HT-29 (cell line): Measurements from ENCODE around the gene S100A14. TPM values are rescaled to one million over a fixed set of nuclear protein-coding genes. Genes with fewer than 3 reads are reported as not detected.
"Not testable (repeated sequence)": the region's sequence is repeated elsewhere in the genome, so short reads cannot be mapped to it uniquely, and the experiment has no call there.

Experiments
- DNase-seq: peaks from one replicate; pipeline ENCODE4 v3.0.0-alpha.2; 2015; ENCODE audit warnings: low spot score
- total RNA-seq: library from RNA; depleted of rRNA; stranded (reverse); fragments of >200 nt; shearing (Covaris generic); gene quantifications from 2 replicates; pipeline ENCODE4 v1.2.3, GENCODE V29; 2014; rRNA removed

Gene S100A14
- 35.6 and 46.2 TPM in 2 replicates for total RNA-seq

DNA sequence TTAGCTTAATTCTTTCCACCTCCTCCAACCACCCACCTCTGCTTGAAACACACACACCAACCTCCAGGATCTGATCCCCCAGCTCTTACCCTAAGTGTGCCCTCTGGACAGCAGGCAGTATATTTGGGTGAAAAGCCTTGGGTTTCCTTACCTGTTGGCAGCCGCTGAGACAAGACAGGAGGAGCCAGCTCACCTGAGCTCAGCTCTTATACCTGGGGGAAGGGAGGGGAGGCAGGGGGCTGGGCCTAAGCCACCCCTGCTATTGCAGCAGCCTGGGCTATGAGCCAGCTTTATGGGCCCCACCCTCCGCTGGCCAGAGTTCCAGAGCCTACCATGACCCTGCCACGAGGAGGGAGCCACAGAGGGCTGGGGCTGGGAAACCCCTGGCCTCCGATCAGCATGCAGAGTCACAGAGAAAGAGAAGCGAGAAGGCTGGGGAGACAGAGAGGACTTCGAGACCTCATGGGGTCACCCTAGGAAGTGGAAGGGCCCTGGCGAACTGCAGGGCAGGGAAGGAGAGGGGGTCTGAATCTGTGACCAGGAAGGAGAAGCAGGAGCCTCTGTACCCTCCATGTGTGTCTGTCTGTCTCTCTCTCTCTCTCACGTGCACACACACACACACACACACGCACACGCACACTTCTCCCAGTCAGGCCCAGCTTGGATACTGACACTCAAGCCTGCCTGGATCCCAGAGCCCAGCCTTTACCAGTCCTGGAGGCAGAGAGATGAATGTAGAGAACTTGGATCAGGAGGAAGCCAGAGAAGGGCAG, at the start of gene S100A14:
Gene S100A14, minus strand, starts transcription at position 182 of the 773 bp plus-strand sequence. CDS start 467 bp downstream, outside the sequence.
- peak; percentile 77 for DNase-seq

DNA sequence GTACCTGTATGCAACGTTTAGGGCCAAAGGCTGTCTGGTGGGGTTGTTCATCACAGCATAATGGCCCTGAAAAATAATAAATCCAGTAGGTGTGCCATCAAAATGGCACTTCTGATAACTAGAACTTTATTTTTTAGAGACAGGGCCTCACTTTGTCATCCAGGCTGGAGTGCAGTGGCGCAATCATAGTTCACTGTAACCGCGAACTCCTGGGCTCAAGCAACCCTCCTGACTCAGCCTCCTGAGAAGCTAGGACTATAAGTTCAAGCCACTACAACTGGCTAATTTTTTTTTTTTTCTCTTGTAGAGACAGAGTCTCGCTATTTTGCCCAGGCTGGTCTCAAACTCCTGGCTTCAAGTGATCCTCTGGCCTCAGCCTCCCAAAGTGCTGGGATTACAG, 47.1 kb upstream of the S100A14 start:
- no peak for DNase-seq

DNA sequence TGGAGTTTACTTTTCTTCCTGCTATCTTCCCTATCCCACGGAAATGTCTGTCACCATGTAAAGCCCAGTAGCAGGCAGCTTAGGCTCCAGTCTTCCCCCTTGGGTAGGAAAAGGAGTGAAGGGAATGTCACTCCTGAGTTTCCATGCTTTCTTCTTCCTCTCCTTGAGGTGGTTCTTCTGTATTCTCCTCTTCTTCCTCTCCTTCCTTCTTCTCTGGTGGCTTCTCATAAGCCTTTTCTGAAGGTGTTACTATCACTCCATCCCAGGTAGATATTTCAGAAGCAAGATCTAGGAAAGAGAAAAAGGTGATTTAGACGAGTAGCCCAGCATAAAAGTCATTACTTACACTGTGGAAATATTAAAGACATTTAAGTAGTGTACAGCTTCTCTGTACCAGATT, 46.1 kb upstream of the S100A14 start:
- DNase-seq, result no peak

DNA sequence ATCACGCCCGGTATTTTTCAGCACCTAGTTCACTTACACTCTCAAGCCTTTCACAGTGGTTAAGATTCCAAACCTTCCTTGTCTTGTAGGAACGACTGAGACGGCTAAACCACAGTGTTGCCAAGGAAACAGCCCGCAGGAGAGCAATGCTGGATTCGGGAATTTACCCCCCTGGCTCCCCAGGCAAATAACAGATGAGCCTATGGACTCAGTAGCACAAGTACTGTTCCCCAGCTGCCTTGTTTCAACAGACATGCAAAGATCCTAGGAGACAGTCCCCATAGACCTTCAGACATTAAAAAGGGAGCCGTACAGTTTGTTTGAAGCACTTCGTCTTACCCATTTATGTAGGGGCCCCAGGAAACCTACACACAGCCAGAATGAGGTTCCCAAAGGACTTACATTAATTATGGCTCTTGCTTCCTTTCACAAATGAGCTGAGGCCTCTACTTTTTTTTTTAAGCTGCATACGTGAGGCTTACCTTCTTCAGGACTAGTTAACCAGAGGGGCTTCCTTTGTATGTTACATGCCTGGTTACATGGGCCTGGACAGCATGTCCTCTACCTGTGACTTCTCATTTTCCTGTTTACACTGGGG, 45.1 kb upstream of the S100A14 start:
- DNase-seq, result no peak

DNA sequence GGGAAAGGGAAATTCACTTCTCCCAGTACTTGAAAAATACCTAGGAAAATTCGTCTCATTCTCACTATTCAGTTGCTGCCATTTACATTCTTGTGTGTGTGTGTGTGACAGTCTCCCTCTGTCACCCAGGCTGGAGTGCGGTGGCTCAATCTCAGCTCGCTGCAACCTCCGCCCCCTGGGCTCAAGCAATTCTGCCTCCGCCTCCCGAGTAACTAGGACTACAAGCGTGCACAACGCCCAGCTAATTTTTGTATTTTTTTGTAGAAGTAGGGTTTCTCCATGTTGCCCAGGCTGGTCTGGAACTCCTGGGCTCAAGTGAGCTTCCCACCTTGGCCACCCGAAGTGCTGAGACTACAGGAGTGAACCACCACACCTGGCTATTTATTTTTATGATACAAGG, 43.5 kb upstream of the S100A14 start:
- no peak for DNase-seq

DNA sequence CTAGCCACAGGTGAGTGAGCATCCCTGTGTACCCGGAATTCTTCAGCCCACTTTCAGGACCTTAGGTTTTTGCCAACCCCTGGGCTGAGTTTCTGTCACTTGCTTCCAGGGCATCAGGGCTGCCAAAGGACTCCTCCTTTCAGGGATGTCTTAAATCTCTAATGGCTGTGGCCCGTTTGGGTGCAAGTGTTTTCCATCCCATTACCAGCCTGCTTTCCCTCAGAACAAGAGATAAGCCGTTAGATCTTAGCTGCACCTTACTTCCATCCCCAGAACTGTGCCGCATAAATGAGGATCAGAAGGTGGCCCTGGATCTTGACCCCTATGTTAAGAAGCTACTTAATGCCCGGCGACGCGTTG, 43.0 kb upstream of the S100A14 start:
- DNase-seq, result no peak

DNA sequence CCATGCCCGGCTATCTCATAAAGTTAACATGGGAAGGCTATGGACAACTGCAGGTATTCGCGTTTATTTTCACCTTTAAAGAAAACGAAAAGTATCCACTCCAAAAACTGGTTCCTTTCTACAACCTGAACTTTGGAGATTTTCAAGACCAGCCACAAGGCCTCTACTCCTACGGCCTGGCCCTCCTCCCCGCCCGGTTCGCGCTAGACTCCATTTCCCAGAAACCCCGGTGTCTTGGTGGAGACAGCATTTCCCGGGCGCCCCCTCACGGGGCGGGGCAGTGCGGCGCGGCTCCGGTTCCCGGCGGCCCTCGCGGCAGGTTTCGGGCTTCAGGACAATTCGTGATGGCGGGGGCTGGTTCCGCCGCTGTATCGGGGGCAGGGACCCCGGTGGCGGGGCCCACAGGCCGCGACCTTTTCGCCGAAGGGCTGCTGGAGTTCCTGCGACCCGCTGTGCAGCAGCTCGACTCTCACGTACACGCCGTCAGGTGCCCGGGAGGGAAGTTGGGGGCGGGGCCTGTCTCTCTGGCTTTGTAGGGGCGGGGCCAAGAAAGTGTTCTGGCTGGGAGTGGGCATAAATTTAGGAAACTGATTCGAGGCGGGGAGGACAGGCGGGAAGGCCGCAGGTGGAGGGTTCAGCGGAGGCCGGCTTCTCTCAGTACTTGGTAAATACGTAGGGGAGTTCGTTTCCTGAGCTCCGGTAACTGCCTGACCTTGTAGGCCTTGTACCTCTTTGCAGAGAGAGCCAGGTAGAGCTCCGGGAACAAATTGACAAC, 42.5 kb upstream of the S100A14 start, which contains the start of gene SNAPIN:
Gene SNAPIN, plus strand, starts transcription at position 304 of the 775 bp plus-strand sequence. Its CDS starts 41 bp downstream, at position 345.
- DNase-seq, result peak; percentile 87

DNA sequence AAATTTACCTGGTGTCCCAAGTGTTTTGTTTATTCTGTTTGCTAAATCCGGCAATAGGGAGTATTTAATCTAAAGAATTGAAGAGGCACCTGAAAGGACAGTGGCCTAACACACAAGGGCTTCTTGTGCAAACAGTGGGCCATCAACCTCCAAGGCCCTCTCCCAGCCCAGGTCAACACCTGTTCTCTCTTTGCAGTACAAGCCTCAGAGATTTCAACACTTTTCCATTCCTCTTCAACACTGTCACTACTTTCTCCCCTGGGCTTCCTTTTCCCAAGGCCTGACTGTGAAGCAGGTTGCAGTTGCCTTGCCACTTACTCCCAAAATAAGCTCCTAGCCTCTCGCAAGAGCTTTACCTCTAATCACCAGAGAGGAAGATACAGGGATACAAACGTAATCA, 39.2 kb upstream of the S100A14 start:
- DNase-seq, result no peak

DNA sequence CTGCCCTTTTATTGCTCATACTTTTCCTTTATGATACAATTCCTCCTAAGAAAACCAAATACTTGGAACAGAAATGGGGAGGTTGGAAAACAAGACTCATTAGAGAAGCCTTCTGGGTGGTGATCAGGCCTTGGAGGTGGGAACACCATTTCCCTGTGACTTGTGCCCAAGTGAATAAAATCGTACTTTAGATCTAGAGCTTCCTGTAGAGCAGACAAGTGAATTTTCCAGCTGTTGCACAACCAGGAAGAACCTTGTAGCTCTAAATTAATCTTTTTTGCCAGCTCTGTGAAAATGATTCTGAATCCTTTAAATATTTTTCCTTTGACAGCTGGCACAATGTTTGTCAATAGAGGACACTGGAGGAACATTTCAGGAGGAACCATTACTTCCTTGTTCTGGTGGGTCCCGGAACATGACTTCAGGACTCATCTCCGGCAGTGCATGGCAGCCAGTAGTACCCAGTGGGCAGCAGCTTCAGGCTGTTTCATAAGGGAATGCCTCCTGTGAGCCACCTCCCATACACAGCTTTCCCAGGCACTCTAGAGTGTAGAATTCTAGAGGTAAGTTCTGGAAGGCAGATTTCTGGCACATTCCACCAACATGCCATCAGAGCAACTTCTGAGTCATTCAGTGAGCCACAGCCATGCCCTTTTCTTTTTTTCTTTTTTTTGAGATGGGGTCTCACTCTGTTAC, 36.8 kb upstream of the S100A14 start:
- no peak for DNase-seq

DNA sequence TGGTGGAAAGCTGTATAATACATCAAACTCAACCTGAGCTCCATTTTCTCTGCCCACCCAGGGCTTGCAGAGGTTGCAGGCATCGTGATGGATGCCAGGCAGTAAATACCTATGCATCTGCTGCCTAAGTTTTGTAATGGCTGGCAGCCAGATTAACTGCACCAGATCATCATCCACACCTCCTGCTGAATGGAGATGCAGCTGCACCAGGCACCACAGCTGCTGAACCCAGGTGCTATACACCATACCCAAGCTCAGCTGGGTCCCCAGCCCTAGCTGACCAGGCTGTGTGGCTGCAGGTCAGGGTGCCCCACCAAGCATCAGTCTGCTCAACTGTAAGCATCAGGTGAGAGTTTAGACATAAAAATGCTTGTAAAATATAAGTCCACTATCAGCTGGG, 35.6 kb upstream of the S100A14 start:
- no peak for DNase-seq

DNA sequence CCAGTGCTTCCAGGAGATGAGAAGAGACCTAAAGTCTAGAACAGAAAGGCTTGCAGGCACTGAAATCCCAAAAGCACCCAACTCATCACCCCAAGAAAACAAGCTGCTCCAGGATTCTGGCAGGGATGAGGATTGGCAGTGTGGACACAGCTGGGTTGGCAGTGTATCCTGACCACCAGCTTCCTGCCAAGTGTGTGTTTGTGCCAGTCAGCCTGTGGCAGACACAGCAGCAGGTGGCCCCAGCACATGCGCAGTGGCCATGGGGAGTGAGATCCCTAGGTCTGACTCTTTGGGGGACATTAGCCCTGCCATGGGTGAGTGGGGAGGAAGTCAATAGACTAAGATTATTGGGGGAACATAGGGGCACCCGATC, 33.7 kb upstream of the S100A14 start:
- DNase-seq, result no peak

DNA sequence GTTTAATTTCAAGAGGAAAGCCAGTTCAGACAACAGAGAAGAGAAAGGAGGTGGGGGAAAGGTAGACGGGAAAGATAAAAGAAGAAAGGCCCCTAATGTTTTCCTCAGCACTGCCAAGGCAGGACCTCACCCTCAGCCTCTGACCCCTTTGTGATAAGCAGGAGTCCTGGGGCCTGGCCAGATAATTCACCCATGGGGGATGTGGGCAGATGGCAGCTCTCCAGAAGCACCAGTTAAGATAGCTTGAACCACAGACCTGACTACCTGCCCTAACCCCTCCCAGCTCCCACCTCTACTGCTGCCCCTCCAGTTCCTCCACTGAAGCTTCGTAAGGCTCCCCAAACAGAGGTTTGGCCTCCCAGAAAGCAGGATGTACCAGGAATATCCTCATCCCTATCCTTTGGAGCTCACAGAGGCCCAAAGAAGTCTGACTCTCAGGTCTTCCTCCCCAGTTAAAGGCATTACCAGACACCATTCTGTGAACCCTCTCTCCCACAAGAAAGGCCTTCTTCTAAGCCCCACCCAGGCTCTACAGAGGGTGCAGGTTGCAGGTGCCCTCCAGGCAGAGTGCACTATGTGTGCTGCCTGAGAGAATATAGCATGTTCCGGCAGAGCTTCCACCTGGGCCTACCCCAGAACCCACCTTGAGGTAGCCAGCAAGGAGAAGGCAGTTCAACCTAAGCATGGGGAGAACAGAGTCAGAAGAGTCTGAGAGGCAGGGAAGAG, 33.2 kb upstream of the S100A14 start:
- no peak for DNase-seq

DNA sequence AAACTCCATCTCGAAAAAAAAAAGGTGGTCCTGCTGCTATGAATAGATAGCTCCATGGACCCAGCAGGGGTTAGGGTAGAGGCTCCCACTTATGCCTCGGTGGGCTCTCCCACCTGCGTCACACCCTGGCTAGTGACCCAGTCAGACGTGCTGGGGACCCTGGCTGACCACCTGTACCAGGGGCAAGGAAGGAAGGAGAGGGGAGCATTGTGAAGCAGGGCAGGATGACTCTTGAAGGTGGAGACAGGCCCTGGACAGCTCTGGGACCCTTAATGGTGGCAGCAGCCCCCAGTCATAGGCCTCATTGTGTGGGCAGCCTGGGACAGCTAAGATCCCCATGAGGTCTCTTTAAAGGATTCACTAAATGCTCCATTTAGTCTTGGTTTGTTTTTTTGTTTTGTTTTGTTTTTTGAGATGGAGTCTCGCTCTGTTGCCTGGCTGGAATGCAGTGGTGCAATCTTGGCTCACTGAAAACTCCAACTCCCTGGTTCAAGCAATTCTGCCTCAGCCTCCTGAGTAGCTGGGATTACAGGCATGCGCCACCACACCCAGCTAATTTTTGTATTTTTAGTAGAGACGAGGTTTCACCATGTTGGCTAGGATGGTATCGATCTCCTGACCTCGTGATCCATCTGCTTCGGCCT, 32.0 kb upstream of the S100A14 start:
- DNase-seq, result no peak

DNA sequence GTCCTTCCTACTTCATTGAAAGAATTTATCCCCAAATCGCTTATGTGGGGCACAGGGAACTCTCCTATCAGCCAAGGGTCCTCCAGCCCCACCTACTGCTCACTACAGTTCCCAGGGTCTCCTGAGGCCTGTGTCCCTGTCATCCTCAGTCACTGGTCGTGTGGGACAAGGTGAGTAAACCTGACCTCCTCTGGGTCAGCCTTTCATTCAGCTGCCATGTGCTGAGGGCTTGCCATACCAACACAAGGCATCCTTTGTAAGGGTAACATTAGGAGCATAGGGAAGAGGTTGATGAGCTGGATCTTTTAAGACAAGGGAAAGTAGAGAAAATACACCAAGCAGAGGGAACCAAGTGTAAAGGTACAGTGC, 31.2 kb upstream of the S100A14 start:
- DNase-seq, result peak; percentile 13

DNA sequence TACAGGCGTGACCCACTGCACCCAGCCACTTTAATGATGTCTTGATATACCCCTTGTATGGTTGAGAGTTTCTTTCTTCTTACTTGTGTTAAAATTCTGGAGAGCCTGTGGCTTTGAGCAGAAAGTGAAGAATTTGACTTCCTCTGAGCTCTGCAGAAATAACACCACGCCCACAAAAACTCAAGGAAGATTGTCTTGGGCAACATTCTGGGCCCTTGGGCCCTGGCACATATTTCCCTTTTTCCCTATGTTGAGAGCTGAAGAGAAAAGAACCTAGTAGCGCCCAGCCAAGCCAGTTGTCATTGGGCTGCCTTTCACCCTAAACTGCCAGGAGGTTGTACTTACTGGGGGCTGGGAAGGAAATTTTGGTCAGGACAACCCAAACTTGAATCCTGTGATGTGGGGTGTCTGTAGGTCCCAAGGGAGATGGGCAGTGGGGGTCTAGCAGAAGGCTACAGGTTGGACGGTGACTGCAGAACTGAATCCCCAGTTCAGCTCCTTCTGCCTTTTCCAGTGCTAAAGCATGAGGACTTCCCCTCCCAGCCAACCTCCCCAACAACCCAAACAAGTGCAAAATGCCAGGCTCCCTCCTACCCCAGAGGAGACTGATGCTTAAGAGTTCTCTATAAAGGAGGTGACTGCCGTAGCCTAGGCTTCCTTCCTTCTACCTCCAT, 30.7 kb upstream of the S100A14 start:
- DNase-seq, result peak; percentile 20

DNA sequence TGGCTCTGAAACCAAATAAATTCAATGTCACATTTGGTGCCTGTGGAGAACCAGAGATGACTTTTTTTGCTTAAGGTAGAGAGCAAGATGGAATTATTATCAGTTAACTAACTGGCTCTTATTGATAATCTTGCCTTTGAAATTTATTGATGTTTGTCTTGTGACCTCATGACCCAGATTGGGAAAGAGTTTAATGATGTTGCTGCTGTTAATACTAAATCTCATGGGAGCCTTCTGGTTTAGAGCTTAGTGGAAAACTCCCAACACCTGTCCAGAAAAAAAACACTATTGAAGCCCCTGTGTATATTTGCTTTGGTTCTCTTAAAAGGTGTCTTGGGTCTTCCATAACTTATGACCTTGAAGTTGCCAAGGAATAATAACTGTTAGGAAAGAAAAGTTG, 27.7 kb upstream of the S100A14 start:
- DNase-seq, result no peak

DNA sequence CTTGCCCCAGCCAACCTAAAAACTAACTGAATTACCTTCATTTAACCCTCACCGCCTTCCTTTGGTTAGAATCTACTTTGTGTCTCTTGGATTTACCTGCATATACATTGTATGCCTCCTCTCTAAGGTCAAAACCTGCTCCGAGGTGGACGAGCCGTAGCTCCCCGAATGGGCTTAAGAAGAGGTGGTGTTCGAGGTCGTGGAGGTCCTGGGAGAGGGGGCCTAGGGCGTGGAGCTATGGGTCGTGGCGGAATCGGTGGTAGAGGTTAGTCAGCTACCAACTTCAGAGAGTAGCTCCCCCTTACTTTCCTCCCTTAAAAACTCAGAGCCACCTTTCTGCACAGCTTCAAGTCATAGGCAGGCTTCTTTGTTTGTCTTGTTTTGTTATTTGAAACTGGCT, 27.0 kb upstream of the S100A14 start:
- no peak for DNase-seq

DNA sequence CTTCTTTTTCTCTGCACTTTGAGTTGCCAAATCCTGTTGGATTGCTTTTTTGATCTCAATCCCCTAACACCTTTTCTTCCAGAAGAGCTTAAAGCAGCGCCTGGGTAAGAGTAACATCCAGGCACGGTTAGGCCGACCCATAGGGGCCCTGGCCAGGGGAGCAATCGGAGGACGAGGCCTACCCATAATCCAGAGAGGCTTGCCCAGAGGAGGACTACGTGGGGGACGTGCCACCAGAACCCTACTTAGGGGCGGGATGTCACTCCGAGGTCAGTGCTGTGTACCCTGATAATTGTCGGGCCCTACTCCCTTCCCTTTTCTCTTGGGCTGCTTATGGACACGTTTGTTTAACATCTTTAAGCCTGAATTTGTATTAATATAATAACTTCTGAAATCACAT, 26.0 kb upstream of the S100A14 start:
- no peak for DNase-seq

DNA sequence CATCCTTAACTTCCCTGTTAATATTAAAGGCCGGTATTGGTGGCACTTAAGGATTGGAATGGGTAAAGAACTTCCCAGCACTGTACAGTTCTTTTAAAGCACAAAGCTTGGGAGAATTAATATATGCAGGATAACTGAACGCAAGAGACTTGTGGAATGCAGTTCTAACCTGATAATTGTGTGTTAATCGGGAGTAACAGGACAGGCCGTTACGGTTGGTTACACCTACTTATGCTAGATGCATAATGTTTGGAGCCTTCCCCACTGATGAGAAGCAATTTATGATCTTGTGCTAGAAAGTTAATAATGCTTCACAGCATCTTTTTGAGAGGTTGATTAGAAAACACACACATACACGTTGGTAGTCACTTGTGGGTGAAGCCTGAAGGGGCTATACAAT, 24.7 kb upstream of the S100A14 start:
- no peak for DNase-seq

DNA sequence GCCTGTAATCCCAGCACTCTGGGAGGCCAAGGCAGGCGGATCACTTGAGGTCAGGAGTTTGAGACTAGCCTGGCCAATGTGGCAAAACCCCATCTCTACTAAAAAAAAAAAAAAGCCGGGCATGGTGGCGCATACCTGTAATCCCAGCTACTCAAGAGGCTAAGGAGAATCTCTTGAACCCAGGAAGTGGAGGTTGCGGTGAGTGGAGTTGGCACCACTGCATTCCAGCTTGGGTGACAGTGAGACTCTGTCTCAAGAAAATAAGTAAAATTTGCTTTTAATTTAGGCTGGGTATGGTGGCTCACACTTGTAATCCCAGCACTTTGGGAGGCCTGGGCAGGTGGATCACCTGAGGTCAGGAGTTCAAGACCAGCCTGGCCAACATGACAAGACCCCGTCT, 24.1 kb upstream of the S100A14 start:
- DNase-seq, result not testable (repeated sequence)
